H9 (cell line): ENCODE data around the gene BTD. TPM values are rescaled to one million over a fixed set of nuclear protein-coding genes. Genes with fewer than 3 reads are reported as not detected.

Experiments
- DNase-seq: peaks from one replicate; pipeline ENCODE4 v3.0.0-alpha.2; 2017
- H2AFZ ChIP-seq: one replicate; pipeline ENCODE4 v1.6.1; 2013; ENCODE audit warnings: mild to moderate bottlenecking, low read length, control low read depth, moderate library complexity
- H2AK5ac ChIP-seq: 2 replicates; pipeline ENCODE4 v1.6.1; 2013; ENCODE audit warnings: low read length, control low read depth, mixed read lengths; ENCODE audit not compliant: insufficient read length
- H2BK120ac ChIP-seq: one replicate; pipeline ENCODE4 v1.6.1; 2013; ENCODE audit warnings: low read depth, mild to moderate bottlenecking, low read length, control low read depth, inconsistent platforms; ENCODE audit not compliant: poor library complexity, severe bottlenecking
- H2BK12ac ChIP-seq: 2 replicates; pipeline ENCODE4 v1.6.1; 2013; ENCODE audit warnings: low read length, control low read depth, mixed read lengths, low read depth; ENCODE audit not compliant: insufficient read length
- H2BK15ac ChIP-seq: 2 replicates; pipeline ENCODE4 v1.6.1; 2013; ENCODE audit warnings: low read depth, low read length, control low read depth
- H2BK20ac ChIP-seq: one replicate; pipeline ENCODE4 v1.6.1; 2013; ENCODE audit warnings: low read depth, mild to moderate bottlenecking, low read length, control low read depth, inconsistent platforms; ENCODE audit not compliant: poor library complexity, severe bottlenecking
- H2BK5ac ChIP-seq: 2 replicates; pipeline ENCODE4 v1.6.1; 2013; ENCODE audit warnings: low read length, control low read depth, mixed read lengths; ENCODE audit not compliant: insufficient read length
- H3K14ac ChIP-seq: 2 replicates; pipeline ENCODE4 v1.6.1; 2013; ENCODE audit warnings: low read length, control low read depth; ENCODE audit not compliant: insufficient read depth
- H3K18ac ChIP-seq: 2 replicates; pipeline ENCODE4 v1.6.1; 2013; ENCODE audit warnings: low read depth, mild to moderate bottlenecking, mixed read lengths, low read length, control low read depth; ENCODE audit not compliant: insufficient read length
- H3K23ac ChIP-seq: 2 replicates; pipeline ENCODE4 v1.6.1; 2013; ENCODE audit warnings: low read length, control low read depth, mixed read lengths, low read depth; ENCODE audit not compliant: insufficient read length
- H3K23me2 ChIP-seq: 2 replicates; pipeline ENCODE4 v1.6.1; 2013; ENCODE audit warnings: low read depth, mild to moderate bottlenecking, mixed read lengths, low read length, control low read depth; ENCODE audit not compliant: insufficient read length, poor library complexity, severe bottlenecking
- H3K27ac ChIP-seq: 2 replicates; pipeline ENCODE4 v1.5.1; 2013; ENCODE audit warnings: low read length, control low read depth, mixed read lengths, low read depth; ENCODE audit not compliant: insufficient read length
- H3K27me3 ChIP-seq: 2 replicates; pipeline ENCODE4 v1.6.1; 2013; ENCODE audit warnings: low read length, control low read depth, inconsistent platforms; ENCODE audit not compliant: insufficient read depth
- H3K4ac ChIP-seq: 2 replicates; pipeline ENCODE4 v1.6.1; 2013; ENCODE audit warnings: low read depth, mild to moderate bottlenecking, control low read depth, inconsistent platforms, low read length, moderate library complexity
- H3K4me1 ChIP-seq: 2 replicates; pipeline ENCODE4 v1.6.1; 2013; ENCODE audit warnings: low read length, control low read depth, inconsistent platforms; ENCODE audit not compliant: insufficient read depth
- H3K4me2 ChIP-seq: 2 replicates; pipeline ENCODE4 v1.6.1; 2013; ENCODE audit warnings: low read length, control low read depth, mixed read lengths; ENCODE audit not compliant: insufficient read length, insufficient read depth
- H3K56ac ChIP-seq: 2 replicates; pipeline ENCODE4 v1.6.1; 2013; ENCODE audit warnings: low read depth, mild to moderate bottlenecking, mixed read lengths, low read length, control low read depth; ENCODE audit not compliant: insufficient read length
- H3K79me1 ChIP-seq: 2 replicates; pipeline ENCODE4 v1.6.1; 2013; ENCODE audit warnings: low read depth, mild to moderate bottlenecking, moderate library complexity, low read length, control low read depth, inconsistent platforms; ENCODE audit not compliant: insufficient read depth, poor library complexity, severe bottlenecking
- H3K79me2 ChIP-seq: 2 replicates; pipeline ENCODE4 v1.6.1; 2013; ENCODE audit warnings: low read length, control low read depth, inconsistent platforms; ENCODE audit not compliant: insufficient read depth
- H3K9ac ChIP-seq: 2 replicates; pipeline ENCODE4 v1.6.1; 2013; ENCODE audit warnings: low read length, control low read depth, mixed read lengths; ENCODE audit not compliant: insufficient read length; ENCODE audit errors: extremely low read depth
- H3K9me3 ChIP-seq: one replicate; pipeline ENCODE4 v1.6.1; 2013; ENCODE audit warnings: low read depth, low read length, inconsistent platforms; ENCODE audit not compliant: control insufficient read depth
- H3T11ph ChIP-seq: one replicate; pipeline ENCODE4 v1.6.1; 2013; ENCODE audit warnings: mild to moderate bottlenecking, low read length, control low read depth, inconsistent platforms
- H4K20me1 ChIP-seq: one replicate; pipeline ENCODE4 v1.6.1; 2013; ENCODE audit not compliant: control insufficient read depth, insufficient read length, insufficient read depth
- H4K5ac ChIP-seq: 2 replicates; pipeline ENCODE4 v1.6.1; 2013; ENCODE audit warnings: low read depth, mild to moderate bottlenecking, mixed read lengths, low read length, control low read depth; ENCODE audit not compliant: insufficient read length
- H4K8ac ChIP-seq: replicated peaks from 2 replicates; pipeline ENCODE4 v1.6.1; 2013; ENCODE audit warnings: low read length, control low read depth, mixed read lengths, low read depth; ENCODE audit not compliant: insufficient read length
- H4K91ac ChIP-seq: 2 replicates; pipeline ENCODE4 v1.6.1; 2013; ENCODE audit warnings: low read depth, mild to moderate bottlenecking, moderate library complexity, mixed read lengths, low read length, control low read depth; ENCODE audit not compliant: insufficient read length
- H3K27ac Mint-ChIP-seq, 3 experiments: 2 replicates in 2 of 3; 3 replicates in 1 of 3; pipeline ENCODE4 v1.8.0; 2020 to 2021; ENCODE audit warnings: mixed read lengths in 3 of 3, mild to moderate bottlenecking in 1 of 3, moderate library complexity in 1 of 3
- H3K27me3 Mint-ChIP-seq: 2 replicates; pipeline ENCODE4 v1.8.0; 2021; ENCODE audit warnings: low read depth, mild to moderate bottlenecking, moderate library complexity, mixed read lengths
- H3K36me3 Mint-ChIP-seq, 3 experiments: 2 replicates in 2 of 3; 3 replicates in 1 of 3; pipeline ENCODE4 v1.8.0; 2020 to 2021; ENCODE audit warnings: low read depth in 3 of 3, mixed read lengths in 3 of 3; ENCODE audit not compliant: insufficient read depth in 1 of 3
- H3K4me1 Mint-ChIP-seq, 2 experiments: 2 replicates each; pipeline ENCODE4 v1.8.0; 2020; ENCODE audit warnings: mixed read lengths in 2 of 2
- H3K4me3 Mint-ChIP-seq, 2 experiments: 2 replicates in 1 of 2; 3 replicates in 1 of 2; pipeline ENCODE4 v1.8.0; 2020 to 2021; ENCODE audit warnings: mild to moderate bottlenecking in 2 of 2, mixed read lengths in 2 of 2, moderate library complexity in 1 of 2
- H3K9me3 Mint-ChIP-seq, 2 experiments: 2 replicates in 1 of 2; 3 replicates in 1 of 2; pipeline ENCODE4 v1.8.0; 2020; ENCODE audit warnings: mild to moderate bottlenecking in 2 of 2, mixed read lengths in 2 of 2, moderate library complexity in 1 of 2
- CTCF ChIP-seq: fragments of 200-600 bp; sonication (generic); conservative IDR thresholded peaks from 3 replicates; pipeline ENCODE4 v1.8.0; 2021; ENCODE audit warnings: antibody characterized with exemption, mild to moderate bottlenecking
- total RNA-seq: library from RNA; stranded (reverse); gene quantifications from 2 replicates; pipeline ENCODE4 v1.2.1, GENCODE V29; 2021

Gene BTD
- total RNA-seq, 1 experiment from 2014 or later, result 21.5 TPM

GRCh38 chr3:15657016-15657415, 55.5 kb downstream of the BTD start:
- H4K91ac ChIP-seq, result no peak overlapping the region
- no peak overlapping the region for H2BK15ac ChIP-seq
- peaks cover 7 to 10% of the 10 kb centered on the region in 2 experiments for H3K4me1 Mint-ChIP-seq
- no peaks in the 10 kb centered on the region for H3K9me3 ChIP-seq
- no peak overlapping the region for H3K27ac ChIP-seq
- DNase-seq, result no peak
- H4K5ac ChIP-seq, result no peak overlapping the region
- no peak overlapping the region for H2BK12ac ChIP-seq
- no peak overlapping the region for H3K56ac ChIP-seq
- no peak overlapping the region for H3K14ac ChIP-seq
- peaks cover 12 to 25% of the 10 kb centered on the region in 2 experiments for H3K9me3 Mint-ChIP-seq
- H3K27me3 ChIP-seq, result no peaks in the 10 kb centered on the region
- no peaks in the 10 kb centered on the region for H3K23me2 ChIP-seq
- no peak overlapping the region for H3K4ac ChIP-seq
- TF ChIP-seq CTCF, result no peak
- no peak overlapping the region for H3K27ac Mint-ChIP-seq
- no peak overlapping the region for H3T11ph ChIP-seq
- H3K18ac ChIP-seq, result no peak overlapping the region
- H3K36me3 Mint-ChIP-seq, result peaks cover 9 to 13% (median 11%) of the 10 kb centered on the region in 3 experiments
- H2BK5ac ChIP-seq, result no peak overlapping the region
- H3K9ac ChIP-seq, result no peak overlapping the region
- H3K4me1 ChIP-seq, result no peaks in the 10 kb centered on the region
- H3K79me1 ChIP-seq, result no peaks in the 10 kb centered on the region
- no peaks in the 10 kb centered on the region for H3K27me3 Mint-ChIP-seq
- no peak overlapping the region for H3K23ac ChIP-seq
- H2AFZ ChIP-seq, result no peak overlapping the region
- no peak overlapping the region for H2AK5ac ChIP-seq
- no peaks in the 10 kb centered on the region for H4K20me1 ChIP-seq
- H3K4me3 Mint-ChIP-seq, result no peak overlapping the region
- H4K8ac ChIP-seq, result no peak overlapping the region
- H2BK120ac ChIP-seq, result no peak overlapping the region
- H2BK20ac ChIP-seq, result no peak overlapping the region
- no peaks in the 10 kb centered on the region for H3K79me2 ChIP-seq
- no peak overlapping the region for H3K4me2 ChIP-seq
